GM04503 (cell line): ENCODE results near the gene BAG5.
"Not testable (repeated sequence)": the region's sequence is repeated elsewhere in the genome, so short reads cannot be mapped to it uniquely, and the experiment has no call there.

Experiments
- DNase-seq: peaks from one replicate; pipeline ENCODE4 v3.0.0-alpha.2; 2012; ENCODE audit warnings: low read depth

BAG5 gene, protein sequence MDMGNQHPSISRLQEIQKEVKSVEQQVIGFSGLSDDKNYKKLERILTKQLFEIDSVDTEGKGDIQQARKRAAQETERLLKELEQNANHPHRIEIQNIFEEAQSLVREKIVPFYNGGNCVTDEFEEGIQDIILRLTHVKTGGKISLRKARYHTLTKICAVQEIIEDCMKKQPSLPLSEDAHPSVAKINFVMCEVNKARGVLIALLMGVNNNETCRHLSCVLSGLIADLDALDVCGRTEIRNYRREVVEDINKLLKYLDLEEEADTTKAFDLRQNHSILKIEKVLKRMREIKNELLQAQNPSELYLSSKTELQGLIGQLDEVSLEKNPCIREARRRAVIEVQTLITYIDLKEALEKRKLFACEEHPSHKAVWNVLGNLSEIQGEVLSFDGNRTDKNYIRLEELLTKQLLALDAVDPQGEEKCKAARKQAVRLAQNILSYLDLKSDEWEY

DNA sequence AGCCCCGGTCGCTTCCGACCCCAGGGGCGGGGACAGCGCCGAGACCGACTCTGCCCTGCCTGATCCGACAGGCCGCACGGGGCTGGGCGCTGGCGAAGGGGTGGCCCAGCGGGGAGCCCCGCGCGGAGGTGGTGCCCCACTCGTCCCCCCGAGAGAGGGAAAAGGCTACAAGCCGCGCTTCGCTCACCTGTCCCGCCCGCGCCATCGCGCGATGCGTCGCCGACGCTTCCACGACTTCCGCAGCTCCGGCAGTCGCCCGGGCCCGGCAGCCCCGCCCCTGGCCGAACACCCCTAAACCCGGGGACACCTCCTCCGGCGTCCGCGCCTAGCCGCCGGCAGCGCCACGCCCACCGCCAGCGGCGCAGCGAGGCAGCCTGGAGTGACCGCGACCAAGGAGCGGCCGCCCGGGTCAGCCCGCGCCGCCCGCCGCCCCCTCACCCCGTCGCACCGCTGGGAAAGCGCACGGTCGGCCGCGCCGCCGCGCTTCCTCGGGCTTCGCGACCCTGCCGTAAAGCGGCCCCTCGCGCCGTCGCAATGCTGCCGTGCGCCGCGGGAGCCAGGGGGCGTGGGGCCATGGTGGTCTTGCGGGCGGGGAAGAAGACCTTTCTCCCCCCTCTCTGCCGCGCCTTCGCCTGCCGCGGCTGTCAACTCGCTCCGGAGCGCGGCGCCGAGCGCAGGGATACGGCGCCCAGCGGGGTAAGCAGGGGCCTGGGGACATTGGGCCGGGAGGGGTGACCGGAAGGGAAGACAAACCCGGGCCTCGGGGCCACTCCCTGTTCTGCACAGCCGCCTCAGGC lies at the start of gene BAG5, which contains the start of gene COA8:
BAG5 (minus strand) TSS at position 229 of the 797 bp plus-strand sequence. CDS start 1,493 bp downstream, outside the sequence.
COA8 (plus strand) TSS at position 532 of the 797 bp plus-strand sequence; CDS start at position 574, 42 bp downstream.
- peak; percentile 43 for DNase-seq

DNA sequence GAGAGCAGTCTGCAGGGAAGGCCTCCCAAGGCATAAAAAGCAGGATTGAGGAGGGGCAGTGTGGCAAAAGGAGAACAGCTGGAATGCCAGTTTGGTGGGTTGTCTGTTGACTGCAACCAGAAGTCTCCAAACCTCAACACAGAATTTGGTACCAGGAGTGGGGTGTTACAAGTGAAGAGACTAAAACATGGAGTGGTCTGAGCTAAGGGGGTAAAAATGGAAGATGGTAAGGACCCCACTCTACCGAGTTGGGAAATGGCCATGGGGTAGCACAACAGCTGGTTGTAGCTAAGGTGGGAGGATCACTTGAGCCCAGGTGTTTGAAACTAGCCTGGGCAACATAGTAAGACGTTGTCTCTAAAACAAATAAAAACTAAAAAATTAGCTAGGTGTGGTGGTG lies 48.8 kb upstream of the BAG5 start:
- no peak for DNase-seq

DNA sequence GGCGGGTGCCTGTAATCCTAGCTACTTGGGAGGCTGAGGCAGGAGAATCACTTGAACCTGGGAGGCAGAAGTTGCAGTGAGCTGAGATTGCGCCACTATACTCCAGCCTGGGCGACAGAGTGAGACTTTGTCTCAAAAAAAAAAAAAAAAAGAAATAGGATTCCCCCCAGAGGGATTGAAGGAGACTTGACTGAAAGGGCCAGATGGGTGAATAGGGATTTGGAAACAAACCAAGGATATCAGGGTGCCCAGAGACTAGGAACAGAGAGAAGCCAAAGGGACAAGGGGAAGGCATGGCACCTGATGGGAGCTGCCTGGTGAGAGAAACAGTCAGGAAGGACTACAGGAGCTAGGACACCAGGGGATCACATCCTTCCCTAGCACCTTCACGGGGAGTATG lies 46.6 kb upstream of the BAG5 start:
- DNase-seq = not testable (repeated sequence)

DNA sequence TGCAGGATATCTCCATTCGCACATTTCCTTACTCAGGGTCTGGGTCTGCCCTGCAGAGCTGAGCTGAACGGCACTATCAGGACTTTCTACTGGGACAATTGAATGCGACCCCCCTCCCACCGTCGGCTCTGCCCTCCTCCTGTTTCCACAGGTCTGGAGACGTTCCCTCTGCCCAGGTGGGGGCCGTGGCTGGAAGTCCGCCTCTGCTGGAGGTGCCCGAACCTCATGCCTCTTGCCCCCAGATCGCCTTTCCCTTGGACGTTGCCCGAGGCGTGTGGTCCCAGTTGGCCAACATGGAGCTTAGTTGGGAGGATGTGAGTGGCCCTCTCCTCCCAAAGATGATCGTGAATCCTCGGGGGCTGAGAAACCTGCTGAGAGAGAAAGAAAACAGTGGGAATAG lies 45.4 kb upstream of the BAG5 start:
- DNase-seq = no peak

DNA sequence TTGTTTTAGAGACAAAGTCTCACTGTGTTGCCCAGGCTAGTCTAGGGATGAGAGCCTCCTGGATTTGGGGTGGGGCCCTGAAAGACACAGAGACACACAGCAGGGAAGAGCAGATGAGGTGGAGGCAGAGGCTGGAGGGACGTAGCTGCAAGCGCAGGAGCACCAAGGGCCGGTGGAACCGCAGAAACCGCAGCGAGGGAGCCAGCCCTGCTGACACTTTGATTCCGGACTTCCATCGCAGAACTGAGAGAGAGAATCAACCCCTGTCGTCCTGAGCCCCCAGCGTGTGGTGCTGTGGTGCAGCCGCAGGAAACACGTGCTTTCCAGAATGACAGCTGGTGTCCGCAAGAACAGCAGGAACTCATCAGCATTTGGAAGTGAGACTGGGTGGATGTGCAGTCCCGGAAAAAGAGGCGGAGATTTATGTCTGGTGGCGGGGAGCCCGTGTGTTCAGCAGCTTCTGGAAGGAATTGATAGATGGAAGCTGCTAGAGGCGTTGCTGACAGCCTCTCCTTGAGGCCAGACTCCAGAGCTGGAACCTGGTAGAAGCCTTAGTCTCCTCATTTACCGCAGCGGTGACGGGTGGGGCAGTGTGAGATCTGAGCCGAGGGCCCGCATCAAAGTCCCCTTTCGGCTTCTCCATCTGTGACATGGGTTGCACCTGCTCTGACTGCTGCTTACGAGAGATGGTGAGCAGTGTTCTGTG lies 44.7 kb upstream of the BAG5 start:
- DNase-seq = peak; percentile 69

DNA sequence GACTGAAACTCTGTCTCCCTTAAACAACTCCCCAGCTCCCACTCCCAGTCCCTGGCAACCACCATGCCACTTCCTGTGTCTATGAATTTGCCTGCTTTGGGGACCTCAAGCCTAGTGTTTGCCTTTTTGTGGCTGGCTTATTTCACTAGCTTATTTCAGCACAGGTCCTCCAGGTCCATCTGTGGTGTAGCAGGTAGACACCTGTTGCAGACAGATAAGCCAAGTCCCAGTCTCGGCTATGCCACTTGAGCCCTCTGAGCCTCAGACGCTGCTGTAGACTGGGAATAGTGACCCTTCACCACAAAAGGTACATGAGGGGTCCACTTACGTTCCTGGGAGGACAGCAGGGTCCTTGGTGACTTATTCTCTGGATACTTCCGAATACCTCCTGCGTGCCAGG lies 42.2 kb upstream of the BAG5 start:
- DNase-seq = no peak

DNA sequence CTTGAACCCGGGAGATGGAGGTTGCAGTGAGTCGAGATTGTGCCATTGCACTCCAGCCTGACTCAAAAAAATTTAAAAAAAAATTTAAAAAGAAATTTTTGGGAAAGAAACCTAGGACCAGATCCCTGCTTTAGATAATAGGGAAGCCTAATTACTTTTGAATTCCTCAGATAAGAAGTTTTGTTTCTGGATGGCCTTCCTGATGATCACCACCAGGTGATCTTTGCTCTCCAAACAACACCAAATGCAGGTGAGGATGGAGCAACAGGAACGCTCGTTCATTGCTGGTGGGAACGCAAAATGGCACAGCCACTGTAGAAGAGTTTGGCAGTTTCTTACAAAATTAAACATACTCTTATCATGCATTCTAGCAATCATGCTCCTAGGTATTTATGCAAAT lies 38.0 kb upstream of the BAG5 start:
- no peak for DNase-seq

DNA sequence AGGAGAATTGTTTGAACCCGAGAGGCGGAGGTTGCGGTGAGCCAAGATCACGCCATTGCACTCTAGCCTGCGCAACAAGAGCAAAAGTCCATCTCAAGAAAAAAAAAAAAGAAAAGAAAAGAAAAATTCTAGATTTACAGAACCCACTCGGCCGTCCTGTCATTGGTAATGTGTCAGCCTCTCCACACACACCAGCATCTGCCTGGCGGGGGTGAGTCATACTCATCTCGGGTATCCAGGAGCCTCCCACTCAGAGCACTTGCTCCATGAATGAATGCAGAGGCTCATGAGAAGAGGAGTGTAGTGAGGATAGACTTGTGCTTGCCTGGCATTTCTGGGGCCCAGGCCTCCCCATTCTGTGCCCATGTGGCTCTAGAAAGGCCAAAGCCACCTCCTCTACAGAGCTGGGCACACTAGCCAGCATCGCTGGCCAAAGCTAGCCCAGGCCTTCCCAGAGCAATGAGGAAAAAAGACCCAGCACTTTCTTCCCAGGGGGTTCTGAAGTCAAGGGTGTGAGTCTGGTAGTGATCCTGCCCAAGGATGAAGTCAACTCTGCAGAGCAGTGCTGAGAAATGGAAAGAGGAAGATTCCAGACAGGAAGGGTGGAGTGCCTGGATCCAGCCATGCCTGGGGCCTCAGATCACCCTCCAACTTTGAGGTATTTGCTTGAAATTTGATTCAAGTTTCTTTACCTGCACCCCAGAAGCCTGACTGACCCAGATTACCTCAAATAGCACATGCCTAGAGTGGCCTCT lies 35.3 kb upstream of the BAG5 start:
- DNase-seq = peak; percentile 45

DNA sequence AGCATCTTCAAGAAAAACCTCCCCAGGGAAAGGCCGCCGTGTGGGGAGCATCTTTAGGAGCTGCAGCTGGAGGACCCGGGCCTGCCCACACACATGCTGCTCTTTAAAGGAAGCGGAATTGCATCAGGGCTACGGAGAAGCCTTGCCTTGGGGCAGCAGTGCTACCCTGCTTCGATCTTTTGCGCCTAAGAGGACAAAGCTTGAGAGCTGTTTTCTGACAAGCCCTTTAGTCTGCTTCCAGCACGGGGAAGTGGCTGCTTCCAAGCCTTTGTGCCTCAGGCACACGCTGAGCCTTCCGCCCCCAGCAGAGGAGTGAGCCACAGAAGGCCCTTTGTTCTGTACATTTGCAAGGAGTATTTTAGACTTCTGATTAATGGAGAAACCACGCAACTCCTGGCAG lies 31.8 kb upstream of the BAG5 start:
- DNase-seq = peak; percentile 38

DNA sequence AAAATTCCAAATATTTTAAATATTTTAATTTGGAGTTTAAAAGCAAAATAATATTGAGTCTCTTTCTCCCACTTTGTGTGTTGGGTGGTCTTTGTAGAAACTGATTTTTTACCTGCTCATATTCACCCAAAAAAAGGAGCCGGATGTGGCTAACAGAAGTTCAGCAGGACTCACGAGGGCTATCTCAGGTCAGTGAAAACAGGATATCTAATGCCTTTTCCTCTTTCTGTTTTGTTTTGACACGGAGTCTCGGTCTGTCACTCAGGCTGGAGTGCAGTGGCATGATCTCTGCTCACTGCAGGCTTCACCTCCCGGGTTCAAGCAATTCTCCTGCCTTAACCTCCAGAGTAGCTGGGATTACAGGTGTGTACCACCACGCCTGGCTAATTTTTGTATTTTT lies 31.1 kb upstream of the BAG5 start:
- DNase-seq = no peak

DNA sequence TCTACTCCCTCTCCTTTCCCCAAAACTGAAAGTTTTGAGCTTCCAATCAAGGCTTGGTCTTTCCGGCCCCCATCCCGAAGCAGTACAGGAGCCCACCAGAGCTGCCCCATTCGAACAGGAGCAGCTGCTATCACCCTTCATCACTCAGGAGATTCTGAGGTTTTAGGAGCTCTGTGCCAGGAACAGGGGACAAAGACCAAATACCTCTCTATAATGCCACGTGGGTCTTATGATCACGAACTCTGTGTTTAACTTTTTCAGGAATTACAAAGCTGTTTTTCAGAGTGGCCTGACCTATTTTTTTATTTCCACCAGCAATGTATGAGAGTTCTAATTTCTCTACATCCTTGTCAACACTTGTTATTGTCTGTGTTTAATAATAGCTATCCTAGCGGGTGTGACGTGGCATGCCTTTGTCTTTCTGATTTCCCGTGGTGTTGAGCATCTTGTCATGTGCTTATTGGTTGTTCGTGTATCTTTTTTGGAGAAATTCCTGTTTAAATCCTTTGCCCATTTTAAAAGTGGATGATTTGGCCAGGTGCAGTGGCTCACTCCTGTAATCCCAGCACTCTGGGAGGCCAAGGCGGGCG lies 22.0 kb upstream of the BAG5 start:
- DNase-seq = no peak

DNA sequence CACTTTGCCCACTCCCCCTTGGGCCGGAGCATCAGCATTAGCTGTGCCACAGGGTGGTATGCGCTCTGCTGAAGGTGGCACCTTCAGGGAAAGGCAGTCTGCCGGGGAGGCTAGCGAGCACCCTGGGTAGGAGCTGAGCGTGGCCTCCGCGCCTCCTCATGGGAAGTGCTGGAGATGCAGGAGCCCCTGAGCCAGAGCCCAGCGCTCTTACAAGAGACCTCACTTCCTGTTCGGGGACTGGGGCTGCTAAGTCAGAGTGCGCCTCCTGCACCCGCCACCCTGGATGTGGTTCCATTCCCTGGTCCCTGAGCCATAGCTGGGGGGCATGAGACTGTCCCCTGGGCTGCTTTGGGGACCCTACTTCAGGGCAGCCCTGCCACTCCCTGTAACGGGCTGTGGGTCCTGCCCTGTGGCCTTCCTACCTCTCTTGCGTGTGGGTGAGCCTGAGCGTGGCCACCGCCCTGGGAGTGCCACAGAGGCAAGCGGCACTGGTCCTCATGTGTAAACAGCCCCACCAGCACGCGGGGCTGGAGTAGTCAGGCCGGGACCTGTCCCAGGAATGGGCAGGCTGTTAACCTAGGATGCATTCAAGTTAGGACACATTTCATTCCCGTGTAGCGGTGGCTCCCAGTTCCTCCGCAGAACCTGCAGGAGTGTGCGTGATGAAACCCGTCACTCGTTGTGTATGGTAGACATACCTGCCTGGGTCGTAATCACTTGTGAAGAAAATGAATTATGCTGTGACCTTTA lies 19.7 kb upstream of the BAG5 start:
- no peak for DNase-seq

DNA sequence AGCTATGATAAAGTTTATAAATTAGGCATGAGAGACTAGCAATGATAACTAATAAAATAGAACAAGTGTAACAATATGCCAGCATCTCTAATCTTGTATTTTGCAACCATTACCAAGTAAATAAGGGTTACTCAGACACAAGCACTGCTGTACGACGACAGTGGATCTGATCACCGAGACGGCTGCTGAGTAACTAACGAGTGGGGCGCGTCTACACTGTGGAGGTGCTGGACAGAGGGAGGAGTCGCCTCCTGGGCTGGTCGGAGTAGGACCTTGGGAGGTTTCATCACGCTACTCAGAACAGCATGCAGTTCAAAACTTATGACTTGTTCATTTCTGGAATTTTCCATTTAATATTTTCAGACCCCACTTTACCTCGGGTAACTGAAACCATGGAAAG lies 18.7 kb upstream of the BAG5 start:
- DNase-seq = no peak

DNA sequence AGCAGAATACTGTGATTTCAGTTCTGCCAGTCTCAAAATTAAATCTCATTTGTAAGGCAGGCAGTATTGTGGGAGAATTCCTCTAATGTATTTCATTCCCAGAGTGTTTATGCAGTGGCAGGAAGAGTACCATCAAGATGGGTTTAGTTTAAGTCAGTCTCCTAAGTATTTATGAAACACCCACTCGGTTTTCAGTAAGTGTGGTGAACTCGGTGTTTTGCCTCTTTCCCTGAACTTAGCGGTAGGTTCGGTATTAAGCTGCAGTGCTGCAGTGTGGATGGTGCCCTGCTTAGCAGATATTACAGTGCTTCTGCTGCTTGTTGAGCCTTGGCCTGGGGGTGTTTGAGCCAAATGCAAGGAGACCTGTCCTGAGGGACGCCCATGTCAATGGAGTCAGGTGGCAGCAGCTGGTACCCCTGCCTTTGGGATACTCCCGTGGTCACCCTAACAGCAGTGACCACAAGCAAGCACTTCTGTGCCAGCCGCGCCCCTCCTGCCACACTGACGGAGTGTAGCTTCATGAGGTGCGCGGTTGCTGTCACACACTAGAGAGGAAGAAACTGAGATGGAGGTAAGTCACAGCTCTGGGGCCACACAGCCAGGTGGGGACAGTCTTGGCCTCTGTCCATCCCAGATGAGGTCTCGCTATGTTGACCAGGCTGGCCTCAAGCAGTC lies 16.1 kb upstream of the BAG5 start:
- DNase-seq = no peak

DNA sequence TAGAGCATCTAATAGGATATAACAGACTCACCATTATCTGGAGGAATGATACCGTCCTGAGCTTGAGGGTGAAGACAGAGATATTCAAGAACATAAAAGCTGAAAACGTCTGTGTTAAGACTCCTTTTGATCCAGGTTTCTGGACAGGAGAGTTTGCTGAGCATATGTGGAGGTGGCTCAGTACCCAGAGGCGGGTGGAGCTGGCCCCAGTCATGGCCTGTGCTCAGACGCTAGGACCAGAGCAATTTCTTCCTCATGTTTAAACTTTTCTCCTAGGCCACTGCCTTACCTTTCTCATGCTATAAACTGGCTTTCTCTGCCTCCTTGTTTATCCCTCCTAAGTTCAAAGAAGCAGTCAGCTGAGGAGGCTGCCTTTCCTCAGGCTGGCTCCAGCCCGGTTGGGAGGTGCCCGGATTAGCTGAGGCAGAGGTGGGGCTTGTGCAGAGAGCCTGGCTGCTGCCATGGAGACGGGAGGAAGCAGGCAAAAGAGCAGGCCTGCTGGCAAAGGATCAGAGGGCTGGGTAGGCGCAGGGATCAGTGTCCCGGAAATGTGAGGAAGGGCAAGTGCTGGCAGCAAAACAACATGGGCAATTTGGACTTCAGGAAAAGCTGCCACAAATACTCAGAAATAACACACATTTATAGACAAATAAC lies 14.0 kb upstream of the BAG5 start:
- DNase-seq = peak; percentile 75

DNA sequence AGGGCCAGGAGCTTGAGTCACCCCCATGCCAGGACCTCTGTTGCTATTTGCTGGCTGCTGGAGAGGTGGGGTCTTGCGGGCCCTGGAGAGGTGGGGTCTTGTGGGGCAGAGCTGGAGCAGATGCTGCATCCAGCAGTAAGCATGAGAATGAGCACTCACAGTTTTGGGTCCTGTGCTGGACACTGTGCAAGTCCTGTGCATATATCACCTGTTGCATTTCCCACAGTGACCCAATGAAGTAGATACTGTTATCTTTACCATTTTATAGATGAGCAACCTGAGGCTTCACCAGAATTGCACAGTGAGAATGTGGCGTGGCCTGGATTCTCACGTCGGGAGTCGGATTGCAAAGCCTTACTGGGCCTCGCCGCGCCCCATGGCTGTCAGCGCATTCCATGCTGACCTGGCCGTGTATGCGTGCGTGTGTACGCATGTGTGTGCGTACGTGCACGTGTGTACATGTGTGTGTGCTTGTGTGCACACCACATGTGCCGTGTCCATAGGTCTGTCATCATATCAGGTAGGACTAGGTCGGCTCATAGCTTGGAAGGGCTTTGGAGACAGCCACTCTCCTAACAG lies 12.3 kb upstream of the BAG5 start:
- no peak for DNase-seq

DNA sequence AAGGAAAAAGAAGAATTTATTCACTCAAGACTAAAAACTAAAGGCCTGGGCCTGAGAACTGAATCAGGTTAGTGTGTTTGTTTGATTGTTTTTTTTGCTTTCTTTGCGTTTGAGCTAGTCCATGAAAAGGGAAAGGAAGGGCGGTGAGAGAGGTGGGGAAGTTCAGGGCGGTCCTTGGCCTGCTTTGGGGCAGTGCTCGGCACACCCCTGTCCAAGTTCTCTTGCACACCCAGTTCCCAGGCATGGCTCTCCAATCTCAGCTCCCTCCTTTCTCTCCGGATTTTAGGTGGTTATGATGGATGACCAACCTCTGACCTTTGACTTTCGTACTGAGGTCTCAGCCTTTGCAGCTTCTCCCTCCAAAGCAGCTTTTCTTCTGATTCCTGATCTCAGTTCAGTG lies 11.6 kb upstream of the BAG5 start:
- no peak for DNase-seq

DNA sequence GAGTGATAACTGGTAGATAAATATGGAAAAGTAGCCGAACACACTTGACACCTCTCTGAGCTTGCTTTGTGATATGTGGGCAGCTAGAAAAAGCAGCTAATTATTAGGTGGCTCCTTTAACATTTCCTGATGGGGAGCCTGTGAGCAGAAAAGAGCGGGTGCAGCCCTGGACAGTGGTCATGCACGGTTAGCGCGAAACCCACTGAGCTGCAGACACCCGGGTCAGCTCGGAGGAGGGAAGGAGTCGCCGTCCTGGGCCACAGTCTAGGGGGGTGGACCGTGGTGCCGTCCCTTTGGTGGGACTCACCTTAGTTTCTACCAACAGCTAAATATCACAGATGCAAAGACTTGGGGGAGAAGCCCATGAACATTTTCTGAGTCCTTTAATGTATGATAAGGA lies 7.0 kb upstream of the BAG5 start:
- DNase-seq = no peak

DNA sequence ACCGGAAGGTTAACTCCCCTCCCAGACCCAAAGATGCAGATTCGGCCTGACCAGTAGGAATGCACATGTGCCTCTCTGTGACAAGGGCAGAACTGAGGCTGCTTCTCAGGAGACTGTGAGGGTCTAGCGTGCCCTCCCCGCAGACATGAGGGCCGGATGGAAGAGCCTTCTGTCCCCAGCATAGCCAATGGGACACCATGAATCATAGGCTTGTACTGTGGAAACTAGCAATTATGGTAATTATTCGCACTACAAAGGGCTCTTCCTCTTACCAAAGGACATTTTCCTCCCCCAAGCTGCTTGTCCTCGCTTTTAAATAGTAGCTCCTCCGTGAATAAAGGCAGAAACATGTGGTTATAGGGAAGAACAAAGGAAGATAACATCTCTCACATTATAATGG lies 6.5 kb upstream of the BAG5 start:
- DNase-seq = no peak
